IPS-NIHi7 (cell line): ENCODE results near the gene ZNF891.

Experiments used
- DNase-seq: peaks from one replicate; pipeline ENCODE4 v3.0.0; 2012; ENCODE audit warnings: mixed read lengths; ENCODE audit errors: extremely low spot score

Gene ZNF891

DNA sequence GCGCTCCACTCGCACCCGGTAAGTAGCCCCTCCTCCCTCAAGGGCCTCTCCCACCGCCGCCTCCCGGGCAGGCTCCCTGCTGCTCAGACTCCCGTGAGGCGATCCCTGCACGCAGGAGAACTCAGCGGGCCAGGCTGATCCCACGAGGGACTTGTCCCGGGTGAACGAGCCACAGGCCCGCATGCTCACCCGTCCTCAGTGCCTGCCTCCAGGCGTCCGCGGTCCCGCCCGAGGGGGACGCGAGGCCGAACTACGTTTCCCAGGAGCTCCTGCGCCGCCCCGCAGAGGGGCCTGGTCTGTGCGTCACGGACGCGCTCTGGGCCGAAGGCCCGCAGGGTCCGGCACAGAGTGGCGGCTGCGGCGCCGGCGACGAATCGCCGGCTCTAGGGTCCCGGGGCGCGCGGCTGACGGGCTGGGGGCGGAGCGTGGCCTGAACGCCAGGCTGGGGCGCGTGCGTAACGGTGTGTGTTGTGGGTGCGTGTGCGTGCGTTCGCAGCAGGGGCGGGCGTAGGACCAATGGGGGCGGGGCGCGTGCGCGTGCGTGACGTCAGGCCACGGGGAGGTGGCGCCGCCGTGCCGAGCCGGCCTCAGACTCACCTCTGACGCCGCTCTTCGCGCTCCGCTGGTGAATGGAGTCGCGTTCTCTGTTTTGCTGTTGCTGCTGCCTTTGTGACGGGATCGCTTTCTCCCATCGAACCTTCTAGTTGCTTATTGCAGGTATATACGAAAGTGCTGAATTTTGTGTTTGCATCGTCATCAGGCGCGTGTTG, at the start of gene ZNF891, which contains the start of gene ZNF10:
Gene ZNF891, minus strand, starts transcription at position 237 of the 770 bp plus-strand sequence. CDS start 8,356 bp downstream, outside the sequence.
Gene ZNF10, plus strand, starts transcription at position 590 of the 770 bp plus-strand sequence. CDS start 13,866 bp downstream, outside the sequence.
- peak; percentile 93 for DNase-seq

- DNase-seq, result no peak
Observed at GRCh38 chr12:133174901-133175300, 44.8 kb upstream of the ZNF891 start.

DNA sequence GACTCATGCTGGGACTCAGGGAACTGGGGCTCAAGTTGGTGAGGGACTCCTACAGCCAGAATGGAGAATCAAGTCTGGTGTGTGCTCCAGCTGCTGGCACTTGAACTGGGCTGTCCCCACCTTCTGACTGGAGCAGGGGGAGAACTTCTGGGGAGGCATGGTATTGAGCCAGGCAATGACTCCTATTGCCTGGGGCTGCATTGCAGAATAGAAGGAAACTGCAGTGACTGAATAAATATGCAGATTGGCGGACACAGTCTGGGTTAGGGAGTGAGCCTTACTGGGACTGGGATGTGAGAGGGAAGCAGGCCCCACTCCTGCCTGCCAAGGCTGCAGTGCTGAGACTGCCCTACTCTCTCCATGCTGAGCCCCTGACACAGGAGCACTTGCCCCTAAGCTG, 42.4 kb upstream of the ZNF891 start:
- no peak for DNase-seq

GRCh38 chr12:133165776-133166175, 35.7 kb upstream of the ZNF891 start:
- no peak for DNase-seq

GRCh38 chr12:133156125-133156690, 26.1 kb upstream of the ZNF891 start:
- DNase-seq, result no peak

- DNase-seq, result no peak
Observed at GRCh38 chr12:133145981-133146380, 15.9 kb upstream of the ZNF891 start.

DNA sequence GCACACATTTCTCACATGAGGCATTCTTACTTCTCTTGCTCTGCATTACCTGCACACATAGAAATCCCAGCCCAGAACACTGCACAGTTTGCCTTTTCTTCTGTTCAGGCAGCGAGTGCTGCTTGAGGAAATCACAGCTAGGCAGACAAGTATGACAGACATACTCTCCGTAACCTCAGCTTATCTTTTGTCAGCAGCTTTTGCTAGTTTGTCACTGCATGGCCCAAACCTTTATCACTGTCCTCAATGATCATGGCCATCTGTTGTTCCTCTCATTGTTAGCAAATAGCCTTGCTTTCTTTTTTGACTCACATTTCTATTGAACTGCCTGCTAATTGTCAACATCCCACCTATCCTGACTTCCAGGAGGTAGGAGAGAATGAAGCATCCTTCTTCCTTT, 5.7 kb upstream of the ZNF891 start:
- DNase-seq, result no peak

GRCh38 chr12:133130808-133131128, 694 bp upstream of the ZNF891 start:
- DNase-seq, result peak; percentile 9

DNA sequence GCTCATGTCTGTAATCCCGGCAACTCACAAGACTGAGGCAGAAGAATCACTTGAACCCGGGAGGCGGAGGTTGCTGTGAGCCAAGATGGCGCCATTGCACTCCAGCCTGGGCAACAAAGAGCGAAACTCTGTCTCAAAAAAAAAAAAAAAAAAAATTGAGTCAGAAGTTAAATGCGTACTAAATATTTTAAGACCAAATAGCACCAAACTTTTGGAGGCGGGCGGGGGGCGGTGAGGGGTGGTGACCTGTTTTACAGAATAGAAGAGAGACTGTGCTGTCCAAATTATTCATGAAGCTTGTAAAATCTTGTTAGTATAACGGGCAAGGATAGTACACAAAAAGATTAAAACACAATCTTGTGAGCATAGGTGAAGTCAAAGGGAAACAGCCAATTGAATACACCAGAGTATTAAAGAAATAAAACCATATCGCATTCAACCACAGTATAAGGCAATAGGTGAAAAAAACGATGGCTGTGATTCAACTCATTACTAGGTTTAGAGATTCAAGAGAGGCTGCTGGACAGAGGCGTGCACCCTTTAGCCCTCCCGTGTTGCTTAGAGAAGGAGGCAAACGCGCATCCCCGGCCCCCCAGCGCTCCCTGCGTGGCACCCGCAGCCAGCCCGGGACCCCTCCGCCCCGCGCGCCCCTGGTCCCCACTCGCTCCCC, 571 bp downstream of the ZNF891 start:
- DNase-seq, result no peak

- DNase-seq, result no peak
Observed at GRCh38 chr12:133124674-133125073, 5.4 kb downstream of the ZNF891 start.

DNA sequence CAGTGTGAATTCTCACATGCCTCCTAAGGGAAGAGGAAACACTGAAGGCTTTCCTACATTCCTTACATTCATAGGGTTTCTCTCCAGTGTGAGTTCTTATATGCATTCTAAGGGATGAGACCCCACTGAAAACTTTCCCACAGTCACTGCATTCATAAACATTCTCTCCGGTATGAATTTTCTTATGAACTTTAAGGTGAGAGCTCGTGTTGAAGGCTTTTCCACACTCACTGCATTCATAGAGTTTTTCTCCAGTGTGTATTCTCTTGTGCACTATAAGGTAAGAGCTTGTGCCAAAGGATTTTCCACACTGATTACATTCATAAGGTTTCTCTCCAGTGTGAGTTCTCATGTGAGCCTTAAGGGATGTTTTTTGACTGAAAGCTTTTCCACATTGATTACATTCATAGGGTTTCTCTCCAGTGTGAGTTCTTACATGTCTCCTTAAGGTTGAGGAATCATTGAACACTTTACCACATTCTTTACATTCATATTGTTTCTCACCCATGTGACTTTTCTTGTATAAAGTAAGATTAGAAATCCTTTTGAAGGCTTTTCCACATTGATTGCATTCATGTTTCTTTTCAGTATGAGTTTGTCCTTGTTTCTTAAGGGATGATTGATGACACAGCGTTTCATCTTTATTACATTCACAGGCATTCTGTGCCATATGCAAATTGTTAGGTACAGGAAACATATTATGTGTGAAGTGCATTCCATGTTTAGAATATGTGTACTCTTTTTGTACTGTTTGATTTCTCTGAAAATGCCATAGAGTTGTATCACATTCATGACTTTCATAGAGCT, 9.5 kb downstream of the ZNF891 start:
- no peak for DNase-seq

GRCh38 chr12:133108150-133108549, 21.9 kb downstream of the ZNF891 start:
- no peak for DNase-seq

DNA sequence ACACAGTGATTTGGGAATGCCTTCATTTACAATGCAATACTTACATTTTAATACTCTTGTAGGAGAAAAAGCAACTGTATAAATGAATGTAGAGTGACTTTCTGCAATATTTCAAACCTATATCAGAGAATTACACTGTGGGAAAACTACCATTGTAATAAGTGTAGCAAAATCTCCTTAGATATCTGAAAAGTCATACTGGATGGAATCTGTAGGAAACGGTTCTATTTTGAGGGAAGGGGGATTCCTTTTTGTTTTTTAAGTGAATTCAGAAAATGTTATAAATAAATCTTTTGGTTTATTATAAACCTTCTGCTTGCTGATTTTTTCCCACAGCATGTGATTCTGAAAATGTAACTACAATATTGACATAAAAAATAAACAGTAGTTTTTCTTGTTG, 23.0 kb downstream of the ZNF891 start:
- DNase-seq, result no peak

- DNase-seq, result no peak
Observed at GRCh38 chr12:133106253-133106652, 23.8 kb downstream of the ZNF891 start.

DNA sequence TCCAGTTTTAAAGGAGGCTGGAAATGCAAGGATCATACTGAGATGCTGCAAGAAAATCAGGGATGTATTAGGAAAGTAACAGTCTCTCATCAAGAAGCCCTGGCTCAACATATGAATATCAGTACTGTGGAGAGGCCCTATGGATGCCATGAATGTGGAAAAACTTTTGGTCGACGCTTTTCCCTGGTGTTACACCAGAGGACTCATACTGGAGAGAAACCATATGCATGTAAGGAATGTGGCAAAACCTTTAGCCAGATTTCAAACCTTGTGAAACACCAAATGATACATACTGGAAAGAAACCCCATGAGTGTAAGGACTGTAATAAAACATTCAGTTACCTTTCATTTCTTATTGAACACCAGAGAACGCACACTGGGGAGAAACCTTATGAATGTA, 24.5 kb downstream of the ZNF891 start:
- DNase-seq, result no peak

DNA sequence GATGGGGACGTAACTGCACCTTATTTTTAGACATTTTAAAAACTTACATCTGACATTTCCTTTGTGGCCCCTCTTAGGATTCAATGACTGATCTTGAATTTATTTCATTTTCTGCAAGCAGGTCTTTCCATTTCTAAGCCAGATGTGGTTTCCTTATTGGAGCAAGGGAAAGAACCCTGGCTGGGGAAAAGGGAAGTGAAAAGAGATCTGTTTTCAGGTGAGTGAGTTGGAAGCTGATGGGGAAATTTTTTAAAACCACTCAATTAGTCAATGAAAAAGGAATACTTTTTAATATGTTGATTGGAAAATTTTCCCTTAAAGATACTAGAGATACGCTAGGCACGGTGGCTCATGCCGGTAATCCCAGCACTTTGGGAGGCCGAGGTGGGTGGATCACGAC, 46.7 kb downstream of the ZNF891 start:
- no peak for DNase-seq

DNA sequence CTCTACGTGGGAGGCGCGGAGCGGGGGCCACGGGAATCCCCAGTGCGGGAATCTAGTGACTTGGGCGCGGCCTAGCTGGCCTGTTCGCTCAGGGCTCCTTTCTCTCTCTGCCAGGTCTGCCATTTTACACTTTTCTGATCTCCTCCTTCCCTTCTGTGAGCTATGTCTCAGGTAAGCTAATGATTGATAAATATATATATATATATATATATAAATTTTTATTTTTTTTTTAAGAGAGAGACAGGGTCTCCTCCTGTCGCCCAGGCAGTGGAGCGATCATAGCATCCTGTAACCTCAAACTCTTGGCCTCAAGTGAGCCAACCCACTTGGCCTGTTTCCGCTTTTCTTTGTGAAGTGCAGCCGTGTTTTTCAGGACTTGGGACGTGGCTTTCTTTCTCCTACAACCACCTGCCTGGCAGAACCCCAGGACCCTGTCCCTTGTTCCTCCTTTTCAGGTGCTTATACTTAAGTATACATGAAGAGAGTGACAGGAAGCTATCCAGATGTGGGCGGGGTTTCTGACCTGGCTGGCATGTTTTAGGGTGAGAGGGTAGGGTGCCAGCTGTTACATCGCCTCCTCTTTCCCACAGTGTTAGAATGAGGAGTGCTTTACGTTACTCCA, 48.8 kb downstream of the ZNF891 start:
- DNase-seq, result no peak

GRCh38 chr12:133080368-133081158, 49.5 kb downstream of the ZNF891 start, which contains the start of gene ZNF140:
Gene ZNF140 (plus strand): TSS chr12:133080923. CDS start chr12:133081321, 398 bp downstream.
- peak; percentile 93 for DNase-seq

- peak; percentile 93 for DNase-seq
Observed at GRCh38 chr12:133080026-133080367, 50.1 kb downstream of the ZNF891 start.

- DNase-seq, result no peak
Observed at GRCh38 chr12:133073836-133074235, 56.2 kb downstream of the ZNF891 start.

GRCh38 chr12:133063556-133063955, 66.5 kb downstream of the ZNF891 start:
- no peak for DNase-seq
